ENCODE data around the gene GNS. TPM values are rescaled to one million over a fixed set of nuclear protein-coding genes. Genes with fewer than 3 reads are reported as not detected.
A peak's percentile ranks its signal among the peaks of the same experiment; 100 is the strongest.

The GNS gene
- total RNA-seq, 2 donors from 2014 or later = 47.5 to 67.6 TPM

- TF ChIP-seq CTCF (IDR thresholded peaks at IDR 0.05) = no peak
- Histone ChIP-seq H3K4me3 (no peak overlapping the region), H3K27ac (no peak overlapping the region), H3K4me1 (no peaks in the 10 kb centered on the region), H3K27me3 (no peaks in the 10 kb centered on the region), H3K36me3 (no peaks in the 10 kb centered on the region), H3K9me3 (no peaks in the 10 kb centered on the region), H3K9ac (ENCODE audit: low read depth in 2 of 2, low read length in 2 of 2) (no peak overlapping the region)
- intact Hi-C loops (cut with DNase I) = no loop called here
- DNase-seq = no peak
These were observed 42.2 kb upstream of the GNS start for GRCh38 chr12:64801381-64801780.

GRCh38 chr12:64800640-64801039 is 41.4 kb upstream of the GNS start:
- H3K27ac ChIP-seq = no peak overlapping the region
- no peak for TF ChIP-seq CTCF (IDR thresholded peaks at IDR 0.05)
- no peak for DNase-seq
- no peaks in the 10 kb centered on the region for H3K36me3 ChIP-seq
- no peaks in the 10 kb centered on the region for H3K27me3 ChIP-seq
- intact Hi-C loops (cut with DNase I) = no loop called here
- H3K9ac ChIP-seq (ENCODE audit: low read depth in 2 of 2, low read length in 2 of 2) = no peak overlapping the region
- H3K9me3 ChIP-seq = no peaks in the 10 kb centered on the region
- H3K4me3 ChIP-seq = no peak overlapping the region
- H3K4me1 ChIP-seq = no peaks in the 10 kb centered on the region

GRCh38 chr12:64798165-64798564 is 39.0 kb upstream of the GNS start:
- no peaks in the 10 kb centered on the region for H3K36me3 ChIP-seq
- H3K27me3 ChIP-seq = no peaks in the 10 kb centered on the region
- TF ChIP-seq CTCF (IDR thresholded peaks at IDR 0.05) = no peak
- no peak overlapping the region for H3K27ac ChIP-seq
- intact Hi-C loops (cut with DNase I) = no loop called here
- no peaks in the 10 kb centered on the region for H3K4me1 ChIP-seq
- H3K4me3 ChIP-seq = no peak overlapping the region
- no peak overlapping the region for H3K9ac ChIP-seq (ENCODE audit: low read depth in 2 of 2, low read length in 2 of 2)
- no peak for DNase-seq
- no peaks in the 10 kb centered on the region for H3K9me3 ChIP-seq

- TF ChIP-seq CTCF (IDR thresholded peaks at IDR 0.05) = no peak
- Histone ChIP-seq H3K4me1 (no peaks in the 10 kb centered on the region), H3K27me3 (no peaks in the 10 kb centered on the region), H3K9ac (ENCODE audit: low read depth in 2 of 2, low read length in 2 of 2) (no peak overlapping the region), H3K9me3 (no peaks in the 10 kb centered on the region), H3K27ac (no peak overlapping the region), H3K36me3 (no peaks in the 10 kb centered on the region), H3K4me3 (no peak overlapping the region)
- DNase-seq = no peak
- intact Hi-C loops (cut with DNase I) = loop anchor here (2.0 kb wide), 1 partner anchor 326 kb away; no protein-coding TSS in a partner anchor
These were observed 38.0 kb upstream of the GNS start for GRCh38 chr12:64797156-64797555.

- Histone ChIP-seq H3K36me3 (no peaks in the 10 kb centered on the region), H3K4me3 (no peak overlapping the region), H3K27ac (no peak overlapping the region), H3K9me3 (no peaks in the 10 kb centered on the region), H3K9ac (ENCODE audit: low read depth in 2 of 2, low read length in 2 of 2) (no peak overlapping the region), H3K27me3 (no peaks in the 10 kb centered on the region), H3K4me1 (no peaks in the 10 kb centered on the region)
- intact Hi-C loops (cut with DNase I) = loop anchor here (2.0 kb wide), 1 partner anchor 326 kb away; no protein-coding TSS in a partner anchor
- peak; percentile 79 for DNase-seq
- TF ChIP-seq CTCF (IDR thresholded peaks at IDR 0.05) = peak; percentile 81
These were observed 37.1 kb upstream of the GNS start for GRCh38 chr12:64796205-64796845.
